ENCODE results near the gene RNF4.

The RNF4 gene

DNA sequence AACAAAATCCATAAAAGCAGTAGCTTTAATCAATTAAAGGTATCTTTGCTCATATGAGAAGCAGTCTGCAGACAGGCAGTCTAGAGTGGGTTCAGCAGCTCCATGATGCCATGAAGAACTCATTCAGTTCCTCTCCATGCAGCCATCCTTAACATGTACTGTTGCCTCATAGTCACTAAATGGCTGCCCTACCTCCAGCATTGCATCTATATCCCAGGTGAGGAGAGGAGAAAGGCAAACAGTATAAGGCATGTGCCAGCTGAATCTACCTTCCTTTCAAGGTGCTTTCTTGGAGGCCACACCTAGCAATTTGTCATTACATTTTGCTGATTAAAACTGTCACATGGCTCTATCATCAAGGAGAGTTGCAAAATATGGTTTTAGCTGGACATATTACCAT is 36.9 kb upstream of the RNF4 start:
- H3K4me3 ChIP-seq (replicated peaks; ENCODE audit: low read depth, low read length): no peak overlapping the region
- no peak for DNase-seq (ENCODE audit: extremely low read depth, low read depth)
- TF ChIP-seq, protein P1, sequence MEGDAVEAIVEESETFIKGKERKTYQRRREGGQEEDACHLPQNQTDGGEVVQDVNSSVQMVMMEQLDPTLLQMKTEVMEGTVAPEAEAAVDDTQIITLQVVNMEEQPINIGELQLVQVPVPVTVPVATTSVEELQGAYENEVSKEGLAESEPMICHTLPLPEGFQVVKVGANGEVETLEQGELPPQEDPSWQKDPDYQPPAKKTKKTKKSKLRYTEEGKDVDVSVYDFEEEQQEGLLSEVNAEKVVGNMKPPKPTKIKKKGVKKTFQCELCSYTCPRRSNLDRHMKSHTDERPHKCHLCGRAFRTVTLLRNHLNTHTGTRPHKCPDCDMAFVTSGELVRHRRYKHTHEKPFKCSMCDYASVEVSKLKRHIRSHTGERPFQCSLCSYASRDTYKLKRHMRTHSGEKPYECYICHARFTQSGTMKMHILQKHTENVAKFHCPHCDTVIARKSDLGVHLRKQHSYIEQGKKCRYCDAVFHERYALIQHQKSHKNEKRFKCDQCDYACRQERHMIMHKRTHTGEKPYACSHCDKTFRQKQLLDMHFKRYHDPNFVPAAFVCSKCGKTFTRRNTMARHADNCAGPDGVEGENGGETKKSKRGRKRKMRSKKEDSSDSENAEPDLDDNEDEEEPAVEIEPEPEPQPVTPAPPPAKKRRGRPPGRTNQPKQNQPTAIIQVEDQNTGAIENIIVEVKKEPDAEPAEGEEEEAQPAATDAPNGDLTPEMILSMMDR (IDR thresholded peaks at IDR 0.05; ENCODE audit: low read depth, low read length, missing control alignments): no peak

DNA sequence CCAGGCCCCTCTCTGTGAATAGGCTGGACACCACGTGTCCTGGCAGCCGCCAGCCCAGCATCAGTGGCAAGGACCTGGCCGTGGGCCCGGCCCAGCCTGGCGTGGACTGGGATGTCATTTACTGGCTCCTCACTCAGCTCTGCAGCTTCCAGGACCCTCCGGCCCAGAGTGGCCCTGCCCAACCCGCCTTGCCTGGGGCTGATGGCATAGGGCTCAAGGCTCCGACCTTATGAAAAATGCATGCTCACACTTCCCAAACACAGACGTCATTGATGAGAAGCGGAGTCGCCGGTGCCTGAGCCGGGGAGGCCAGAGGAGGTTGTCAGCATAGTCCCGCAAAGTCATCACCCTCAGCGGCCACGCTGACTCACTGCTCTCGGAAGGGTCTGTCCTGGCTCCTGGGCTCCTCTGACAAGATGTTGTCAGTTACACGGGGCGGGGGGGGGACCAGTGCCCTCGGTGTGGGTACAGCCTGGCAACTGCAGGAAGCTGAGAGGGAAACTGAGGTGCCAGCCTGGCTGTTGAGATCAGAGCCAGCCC is 35.8 kb upstream of the RNF4 start:
- H3K4me3 ChIP-seq (replicated peaks; ENCODE audit: low read depth, low read length): no peak overlapping the region
- TF ChIP-seq, protein P1 (IDR thresholded peaks at IDR 0.05; ENCODE audit: low read depth, low read length, missing control alignments): no peak
- DNase-seq (ENCODE audit: extremely low read depth, low read depth): no peak

DNA sequence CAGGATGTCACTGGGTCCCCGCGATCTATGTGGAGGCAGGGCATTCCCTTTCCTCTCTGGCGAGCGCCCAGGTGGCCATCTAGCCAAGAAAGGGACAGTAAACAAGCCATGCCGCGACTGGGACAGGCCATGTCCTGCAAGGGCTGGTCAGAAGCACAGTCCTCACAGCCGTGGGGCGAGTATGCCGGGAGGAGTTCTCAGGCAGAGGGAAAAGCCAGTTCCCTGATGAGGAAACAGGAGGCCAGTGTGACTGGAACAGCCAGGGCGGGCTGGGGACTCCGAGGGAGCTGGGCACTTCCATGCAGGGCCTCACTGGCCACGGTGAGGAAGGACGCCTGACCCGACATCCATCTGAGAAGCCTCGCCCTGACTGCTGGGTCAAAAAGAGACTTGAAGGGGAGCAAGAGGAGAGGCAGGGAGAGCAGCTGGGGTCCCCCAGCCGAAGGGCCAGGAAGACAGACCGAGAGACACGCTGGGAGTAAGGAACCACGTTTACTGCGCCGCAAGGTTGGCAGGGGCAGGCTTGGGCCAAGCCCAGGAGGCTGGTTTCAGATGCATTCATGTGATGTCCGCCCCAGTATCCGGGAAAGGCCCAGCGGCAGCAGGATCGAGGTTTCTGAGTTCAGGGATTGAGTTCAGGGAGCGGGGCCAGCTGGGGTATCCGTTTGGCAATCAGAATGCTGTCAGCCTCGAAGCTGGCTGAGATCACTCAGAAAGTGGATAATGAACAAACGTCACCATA is 35.1 kb upstream of the RNF4 start:
- TF ChIP-seq, protein P1 (IDR thresholded peaks at IDR 0.05; ENCODE audit: low read depth, low read length, missing control alignments): no peak
- H3K4me3 ChIP-seq (replicated peaks; ENCODE audit: low read depth, low read length): no peak overlapping the region
- no peak for DNase-seq (ENCODE audit: extremely low read depth, low read depth)

DNA sequence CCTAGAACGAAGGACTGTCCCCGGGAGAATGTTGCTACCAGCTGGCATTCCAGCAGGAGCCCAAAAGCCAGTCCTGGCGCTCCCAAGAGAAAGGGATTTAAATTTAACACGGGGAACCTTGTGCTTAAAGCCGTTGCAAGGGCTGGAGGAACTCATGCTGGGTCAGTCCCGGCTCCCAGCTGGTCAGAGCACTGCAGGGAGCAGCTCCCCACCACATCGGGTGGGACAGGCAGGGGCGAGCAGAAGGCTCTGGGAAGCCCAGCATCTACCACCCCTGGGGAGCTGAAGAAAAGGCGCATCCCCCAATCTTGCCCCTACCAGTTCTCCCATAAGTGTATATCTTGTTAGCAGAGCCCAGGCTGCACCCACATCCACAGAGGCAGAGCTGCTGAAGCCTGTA is 34.5 kb upstream of the RNF4 start:
- DNase-seq (ENCODE audit: extremely low read depth, low read depth): no peak
- TF ChIP-seq, protein P1 (IDR thresholded peaks at IDR 0.05; ENCODE audit: low read depth, low read length, missing control alignments): no peak
- H3K4me3 ChIP-seq (replicated peaks; ENCODE audit: low read depth, low read length): no peak overlapping the region

DNA sequence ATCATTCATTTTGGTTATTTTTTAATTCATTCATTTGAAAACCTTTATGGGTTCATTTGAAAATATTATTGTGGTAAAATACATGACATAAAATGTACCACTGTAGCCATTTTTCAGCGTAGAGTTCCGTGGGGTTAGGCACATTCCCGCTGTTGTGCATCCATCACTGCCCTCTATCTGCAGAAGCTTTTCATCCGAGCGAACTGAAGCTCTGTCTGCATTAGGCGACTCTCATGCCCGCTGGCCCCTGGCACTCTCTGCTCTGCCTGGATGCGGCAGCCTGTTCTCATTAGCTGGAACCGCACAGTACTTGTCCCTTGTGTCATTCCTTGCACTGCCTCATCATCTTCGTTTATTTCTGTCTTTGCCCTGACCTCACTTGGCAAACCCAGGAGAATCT is 32.6 kb upstream of the RNF4 start:
- no peak for DNase-seq (ENCODE audit: extremely low read depth, low read depth)
- TF ChIP-seq, protein P1 (IDR thresholded peaks at IDR 0.05; ENCODE audit: low read depth, low read length, missing control alignments): peak; percentile 25
- H3K4me3 ChIP-seq (replicated peaks; ENCODE audit: low read depth, low read length): no peak overlapping the region

DNA sequence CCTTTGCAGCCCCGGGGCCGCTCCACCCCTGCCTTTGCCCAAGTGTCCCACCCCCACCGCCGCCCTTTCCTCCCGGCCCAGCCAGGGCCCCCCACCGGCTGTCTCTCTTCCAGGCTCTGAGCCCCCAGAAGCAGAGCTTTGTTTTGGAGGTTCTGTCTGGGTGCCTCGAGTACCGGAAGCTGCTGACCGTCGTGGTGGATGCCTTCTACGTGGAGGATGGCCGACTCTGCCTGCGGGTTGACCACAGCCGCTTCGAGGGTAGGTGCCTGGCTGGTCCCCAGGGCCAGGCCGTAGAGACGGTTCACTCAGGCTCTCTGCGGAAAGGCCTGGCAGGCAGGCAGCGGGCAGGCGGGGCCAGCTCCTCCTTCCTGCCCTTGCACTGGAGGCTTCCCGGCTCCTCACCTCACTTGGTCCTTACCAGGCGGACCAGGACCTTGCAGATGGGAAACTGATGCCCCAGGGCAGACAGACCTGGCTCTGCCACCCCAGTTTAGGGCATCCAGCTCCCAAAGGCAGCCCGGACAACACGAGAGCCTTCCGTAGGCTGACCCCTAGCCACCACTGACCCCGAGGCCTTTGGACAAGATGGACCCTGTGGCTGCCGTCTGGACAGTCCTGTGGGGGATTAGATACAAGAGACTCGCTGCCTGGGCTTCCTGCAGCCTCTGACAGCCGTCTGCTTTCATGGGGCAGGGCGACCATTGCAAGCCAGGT is 32.0 kb upstream of the RNF4 start:
- no peak overlapping the region for H3K4me3 ChIP-seq (replicated peaks; ENCODE audit: low read depth, low read length)
- DNase-seq (ENCODE audit: extremely low read depth, low read depth): no peak
- TF ChIP-seq, protein P1 (IDR thresholded peaks at IDR 0.05; ENCODE audit: low read depth, low read length, missing control alignments): no peak
